ENCODE results near the gene MPL. TPM values are rescaled to one million over a fixed set of nuclear protein-coding genes. Genes with fewer than 3 reads are reported as not detected.

Gene MPL
- total RNA-seq (2021): not detected in 2 replicates
- percentile 12 among the genes with signal in this experiment for Bru-seq, nascent RNA
- BruChase-seq, experiment 1, labeled RNA remaining after a 2-hour chase: percentile 5 among the genes with signal in this experiment
- BruChase-seq, experiment 2, labeled RNA remaining after a 6-hour chase: percentile 15 among the genes with signal in this experiment
- long read RNA-seq: 0 reads

GRCh38 chr1:43337588-43337987 is at the start of gene MPL:
TSS of gene MPL (plus strand) at chr1:43337818. CDS start at chr1:43337849, 31 bp downstream.
- POLR2A ChIA-PET (ENCODE audit: low non-redundant PET): no interaction called here
- no peak for TF ChIP-seq CTCF (conservative IDR thresholded peaks at IDR 0.05; ENCODE audit: low read depth, low read length)
- no peak for TF ChIP-seq EZH2 (IDR thresholded peaks at IDR 0.05; ENCODE audit: borderline replicate concordance, low read depth, low read length, poor library complexity, severe bottlenecking)

GRCh38 chr1:43288058-43288784 is 49.4 kb upstream of the MPL start:
- TF ChIP-seq EZH2 (IDR thresholded peaks at IDR 0.05; ENCODE audit: borderline replicate concordance, low read depth, low read length, poor library complexity, severe bottlenecking) (no peak), CTCF (conservative IDR thresholded peaks at IDR 0.05; ENCODE audit: low read depth, low read length) (no peak)
- H3K4me3 ChIP-seq (ENCODE audit: low read depth, low read length, poor library complexity, severe bottlenecking): no peak overlapping the region
- no TSS peak for BruUV-seq (replicated peaks)
- intact Hi-C loops (cut with micrococcal nuclease; ENCODE audit: unreplicated experiment): no loop called here
- POLR2A ChIA-PET (ENCODE audit: low non-redundant PET): no interaction called here
- H3K36me3 ChIP-seq (ENCODE audit: insufficient read depth, low read length, poor library complexity, severe bottlenecking): no peaks in the 10 kb centered on the region
- CTCF ChIA-PET: no interaction called here
- no peaks in the 10 kb centered on the region for H3K4me1 ChIP-seq (ENCODE audit: insufficient read depth, low read length, poor library complexity, severe bottlenecking)
- no peak overlapping the region for H3K27ac ChIP-seq (ENCODE audit: low read depth, low read length, poor library complexity, severe bottlenecking)
- H3K27me3 ChIP-seq (replicated peaks; ENCODE audit: insufficient read depth, low read depth, low read length, poor library complexity): no peaks in the 10 kb centered on the region
- DNase-seq (ENCODE audit: low spot score): no peak
- H3K9me3 ChIP-seq (ENCODE audit: low read depth, low read length, poor library complexity, severe bottlenecking): no peaks in the 10 kb centered on the region

More at GRCh38 chr1:43337588-43337987, at the start of gene MPL:
- CTCF ChIA-PET: no interaction called here
- no peak for DNase-seq (ENCODE audit: low spot score)
- Histone ChIP-seq H3K36me3 (ENCODE audit: insufficient read depth, low read length, poor library complexity, severe bottlenecking) (no peaks in the 10 kb centered on the region), H3K4me1 (ENCODE audit: insufficient read depth, low read length, poor library complexity, severe bottlenecking) (no peaks in the 10 kb centered on the region), H3K4me3 (ENCODE audit: low read depth, low read length, poor library complexity, severe bottlenecking) (no peak within 1 kb of the TSS), H3K9me3 (ENCODE audit: low read depth, low read length, poor library complexity, severe bottlenecking) (no peaks in the 10 kb centered on the region), H3K27me3 (replicated peaks; ENCODE audit: insufficient read depth, low read depth, low read length, poor library complexity) (no peaks in the 10 kb centered on the region), H3K27ac (ENCODE audit: low read depth, low read length, poor library complexity, severe bottlenecking) (no peak within 1 kb of the TSS)
- BruUV-seq (replicated peaks): no TSS peak
- intact Hi-C loops (cut with micrococcal nuclease; ENCODE audit: unreplicated experiment): no loop called here

DNA sequence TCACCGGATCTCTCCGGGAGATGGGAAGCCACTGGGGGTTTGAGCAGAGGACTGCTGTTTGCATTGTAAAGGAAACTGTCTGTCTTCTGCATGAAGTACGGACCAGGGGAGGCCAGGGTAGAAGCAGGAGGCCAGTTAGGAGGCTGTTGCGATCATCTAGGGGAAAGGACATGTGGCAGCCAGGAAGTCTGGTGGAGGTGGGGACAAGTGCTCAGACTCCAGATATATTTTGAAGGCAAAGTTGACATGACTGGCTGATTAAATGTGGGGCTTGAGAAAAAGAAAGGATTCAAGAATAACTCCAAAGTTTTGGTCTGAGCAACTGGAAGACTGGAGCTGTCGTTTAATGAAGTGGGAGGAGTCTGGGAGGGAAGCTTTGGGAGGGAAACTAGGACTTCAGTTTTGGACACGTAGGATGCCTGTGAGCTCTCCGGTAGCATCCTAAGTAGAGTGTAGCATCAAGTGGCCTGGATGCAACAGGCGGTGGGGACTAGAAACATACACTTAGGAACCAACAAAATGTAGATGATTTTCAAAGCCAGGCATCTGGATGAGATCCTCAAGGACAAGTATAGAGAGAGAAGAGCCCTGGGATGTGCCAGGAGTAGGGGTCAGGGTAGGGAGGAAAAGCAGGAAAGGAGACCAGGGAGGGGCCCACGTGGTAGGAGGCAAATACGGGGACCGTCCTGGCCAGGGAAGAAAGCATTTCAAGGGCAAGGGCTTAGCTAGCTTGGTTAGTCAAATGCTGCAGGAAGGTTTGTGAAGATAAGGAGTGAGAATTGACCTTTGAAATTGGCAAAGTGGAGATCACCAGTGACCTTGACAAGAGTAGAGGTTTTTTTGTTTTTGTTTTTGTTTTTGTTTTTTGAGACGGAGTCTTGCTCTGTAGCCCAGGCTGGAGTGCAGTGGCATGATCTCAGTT is 48.6 kb upstream of the MPL start:
- H3K9me3 ChIP-seq (ENCODE audit: low read depth, low read length, poor library complexity, severe bottlenecking): no peaks in the 10 kb centered on the region
- no peak overlapping the region for H3K4me3 ChIP-seq (ENCODE audit: low read depth, low read length, poor library complexity, severe bottlenecking)
- TF ChIP-seq EZH2 (IDR thresholded peaks at IDR 0.05; ENCODE audit: borderline replicate concordance, low read depth, low read length, poor library complexity, severe bottlenecking) (no peak), CTCF (conservative IDR thresholded peaks at IDR 0.05; ENCODE audit: low read depth, low read length) (no peak)
- no peak overlapping the region for H3K27ac ChIP-seq (ENCODE audit: low read depth, low read length, poor library complexity, severe bottlenecking)
- H3K4me1 ChIP-seq (ENCODE audit: insufficient read depth, low read length, poor library complexity, severe bottlenecking): no peaks in the 10 kb centered on the region
- intact Hi-C loops (cut with micrococcal nuclease; ENCODE audit: unreplicated experiment): no loop called here
- CTCF ChIA-PET: no interaction called here
- no peaks in the 10 kb centered on the region for H3K27me3 ChIP-seq (replicated peaks; ENCODE audit: insufficient read depth, low read depth, low read length, poor library complexity)
- no peak for DNase-seq (ENCODE audit: low spot score)
- no peaks in the 10 kb centered on the region for H3K36me3 ChIP-seq (ENCODE audit: insufficient read depth, low read length, poor library complexity, severe bottlenecking)
- POLR2A ChIA-PET (ENCODE audit: low non-redundant PET): no interaction called here
- no TSS peak for BruUV-seq (replicated peaks)

Measured in A673 (cell line).